Uterus (tissue), 2 donors: ENCODE measurements around the gene DEPDC1.

ENCODE experiments used
- POLR2A ChIP-seq, 2 donors: fragments of 450-650 bp; IDR thresholded peaks; one replicate each; pipeline ENCODE4 v1.6.1; 2016; ENCODE audit warnings: antibody characterized with exemption in 2 of 2, mild to moderate bottlenecking in 1 of 2, moderate library complexity in 1 of 2
- TF ChIP-seq, protein P1 (sequence below), 4 experiments: fragments of 200-600 bp in 2 of 4; fragments of 450-650 bp in 2 of 4; sonication (generic) in 2 of 4; IDR thresholded peaks; one replicate each; pipeline ENCODE4 v1.5.1; 2016 to 2019; ENCODE audit warnings: antibody characterized with exemption in 4 of 4, mild to moderate bottlenecking in 2 of 4, moderate library complexity in 1 of 4

DNA sequence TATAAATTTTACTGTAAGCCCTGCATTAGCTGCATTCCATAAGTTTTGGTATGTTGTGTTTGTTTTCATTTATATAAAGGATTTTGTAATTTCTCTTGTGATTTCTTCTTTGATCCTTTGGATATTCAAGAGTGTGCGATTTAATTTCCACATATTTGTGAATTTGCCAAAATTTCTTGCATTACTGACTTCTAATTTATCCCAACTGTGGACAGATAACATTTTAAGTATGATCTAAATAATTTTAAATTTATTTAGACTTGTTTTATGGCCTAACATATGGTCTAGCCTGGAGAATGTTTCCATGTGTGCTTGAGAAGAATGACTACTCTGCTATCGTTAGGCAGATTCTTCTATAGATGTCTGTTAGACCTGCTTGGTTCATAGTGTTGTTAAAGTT, 70.3 kb downstream of the DEPDC1 start:
- TF ChIP-seq, protein P1, sequence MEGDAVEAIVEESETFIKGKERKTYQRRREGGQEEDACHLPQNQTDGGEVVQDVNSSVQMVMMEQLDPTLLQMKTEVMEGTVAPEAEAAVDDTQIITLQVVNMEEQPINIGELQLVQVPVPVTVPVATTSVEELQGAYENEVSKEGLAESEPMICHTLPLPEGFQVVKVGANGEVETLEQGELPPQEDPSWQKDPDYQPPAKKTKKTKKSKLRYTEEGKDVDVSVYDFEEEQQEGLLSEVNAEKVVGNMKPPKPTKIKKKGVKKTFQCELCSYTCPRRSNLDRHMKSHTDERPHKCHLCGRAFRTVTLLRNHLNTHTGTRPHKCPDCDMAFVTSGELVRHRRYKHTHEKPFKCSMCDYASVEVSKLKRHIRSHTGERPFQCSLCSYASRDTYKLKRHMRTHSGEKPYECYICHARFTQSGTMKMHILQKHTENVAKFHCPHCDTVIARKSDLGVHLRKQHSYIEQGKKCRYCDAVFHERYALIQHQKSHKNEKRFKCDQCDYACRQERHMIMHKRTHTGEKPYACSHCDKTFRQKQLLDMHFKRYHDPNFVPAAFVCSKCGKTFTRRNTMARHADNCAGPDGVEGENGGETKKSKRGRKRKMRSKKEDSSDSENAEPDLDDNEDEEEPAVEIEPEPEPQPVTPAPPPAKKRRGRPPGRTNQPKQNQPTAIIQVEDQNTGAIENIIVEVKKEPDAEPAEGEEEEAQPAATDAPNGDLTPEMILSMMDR (IDR thresholded peaks at IDR 0.05): no peak
- no peak for TF ChIP-seq POLR2A (IDR thresholded peaks at IDR 0.05)
